B cell (primary cell): ENCODE data around the gene WDFY4.

Source experiments
- CTCF ChIP-seq: fragments of 200-600 bp; IDR thresholded peaks from one replicate; pipeline ENCODE4 v1.8.0; 2022; ENCODE audit warnings: antibody characterized with exemption, mild to moderate bottlenecking
- EZH2 ChIP-seq: IDR thresholded peaks from 2 replicates; pipeline ENCODE4 v1.6.1; 2012; ENCODE audit warnings: borderline replicate concordance, low read depth, mild to moderate bottlenecking, moderate library complexity, low read length; ENCODE audit not compliant: insufficient read depth, poor library complexity, severe bottlenecking

GRCh38 chr10:48878091-48878490 lies 193.4 kb downstream of the WDFY4 start:
- no peak for TF ChIP-seq CTCF
- no peak for TF ChIP-seq EZH2
